ENCODE measurements around the gene ACER3.

The ACER3 gene

GRCh38 chr11:77073328-77074001 is 212.7 kb downstream of the ACER3 start:
- no peak for DNase-seq (ENCODE audit: low read depth in 1 of 2, low spot score in 1 of 2)

GRCh38 chr11:77074205-77074604 is 213.5 kb downstream of the ACER3 start:
- no peak for DNase-seq (ENCODE audit: low read depth in 1 of 2, low spot score in 1 of 2)

- DNase-seq (ENCODE audit: low read depth in 1 of 2, low spot score in 1 of 2), result no peak
These were observed 214.0 kb downstream of the ACER3 start for GRCh38 chr11:77074626-77075221.

- no peak for DNase-seq (ENCODE audit: low read depth in 1 of 2, low spot score in 1 of 2)
These were observed 214.7 kb downstream of the ACER3 start for GRCh38 chr11:77075425-77075905.

All from activated CD4-positive, alpha-beta T cell treated with anti-CD3 and anti-CD28 coated beads, Interleukin-2, amount 50 U/mL, for 24 hours (primary cell).